ENCODE results near the gene NPTXR.

NPTXR gene

GRCh38 chr22:38802671-38803121, 41.1 kb downstream of the NPTXR start:
- no peak overlapping the region for H3K27ac ChIP-seq
- TF ChIP-seq CTCF (IDR thresholded peaks at IDR 0.05), result no peak
- H3K9me3 ChIP-seq, result no peaks in the 10 kb centered on the region
- no peak overlapping the region for H3K4me3 ChIP-seq (ENCODE audit: low read depth in 1 of 2, low read length in 1 of 2)
- no peaks in the 10 kb centered on the region for H3K36me3 ChIP-seq
- H3K27me3 ChIP-seq, result peaks cover 74% of the 10 kb centered on the region
- no peaks in the 10 kb centered on the region for H3K4me1 ChIP-seq (ENCODE audit: control insufficient read depth in 1 of 2, insufficient read depth in 1 of 2, low read depth in 1 of 2, low read length in 1 of 2)

GRCh38 chr22:38799265-38800002, 44.4 kb downstream of the NPTXR start:
- H3K4me3 ChIP-seq (ENCODE audit: low read depth in 1 of 2, low read length in 1 of 2), result no peak overlapping the region
- H3K27me3 ChIP-seq, result peaks cover 91% of the 10 kb centered on the region
- no peak overlapping the region for H3K27ac ChIP-seq

GRCh38 chr22:38798496-38798895, 45.3 kb downstream of the NPTXR start:
- H3K4me3 ChIP-seq (ENCODE audit: low read depth in 1 of 2, low read length in 1 of 2), result no peak overlapping the region
- peaks cover 7 to 8% of the 10 kb centered on the region in 2 experiments for H3K4me1 ChIP-seq (ENCODE audit: control insufficient read depth in 1 of 2, insufficient read depth in 1 of 2, low read depth in 1 of 2, low read length in 1 of 2)
- peaks cover 82% of the 10 kb centered on the region for H3K27me3 ChIP-seq
- H3K36me3 ChIP-seq, result no peaks in the 10 kb centered on the region
- H3K27ac ChIP-seq, result no peak overlapping the region
- H3K9me3 ChIP-seq, result no peaks in the 10 kb centered on the region
- TF ChIP-seq CTCF (IDR thresholded peaks at IDR 0.05), result no peak

More at GRCh38 chr22:38799265-38800002, 44.4 kb downstream of the NPTXR start:
- Histone ChIP-seq H3K36me3 (no peaks in the 10 kb centered on the region), H3K4me1 (ENCODE audit: control insufficient read depth in 1 of 2, insufficient read depth in 1 of 2, low read depth in 1 of 2, low read length in 1 of 2) (peaks cover 2% of the 10 kb centered on the region in 2 experiments), H3K9me3 (no peaks in the 10 kb centered on the region)
- no peak for TF ChIP-seq CTCF (IDR thresholded peaks at IDR 0.05)

- no peak overlapping the region for H3K27ac ChIP-seq
- no peaks in the 10 kb centered on the region for H3K36me3 ChIP-seq
- H3K27me3 ChIP-seq, result peaks cover 63% of the 10 kb centered on the region
- H3K4me1 ChIP-seq (ENCODE audit: control insufficient read depth in 1 of 2, insufficient read depth in 1 of 2, low read depth in 1 of 2, low read length in 1 of 2), result peaks cover 10 to 14% of the 10 kb centered on the region in 2 experiments
- H3K4me3 ChIP-seq (ENCODE audit: low read depth in 1 of 2, low read length in 1 of 2), result no peak overlapping the region
- TF ChIP-seq CTCF (IDR thresholded peaks at IDR 0.05), result no peak
- H3K9me3 ChIP-seq, result no peaks in the 10 kb centered on the region
These were observed 47.4 kb downstream of the NPTXR start for GRCh38 chr22:38796262-38796957.

GRCh38 chr22:38795569-38795968, 48.3 kb downstream of the NPTXR start:
- Histone ChIP-seq H3K9me3 (no peaks in the 10 kb centered on the region), H3K36me3 (peaks cover 2% of the 10 kb centered on the region), H3K27ac (no peak overlapping the region), H3K4me3 (ENCODE audit: low read depth in 1 of 2, low read length in 1 of 2) (no peak overlapping the region), H3K4me1 (ENCODE audit: control insufficient read depth in 1 of 2, insufficient read depth in 1 of 2, low read depth in 1 of 2, low read length in 1 of 2) (peaks cover 10 to 14% of the 10 kb centered on the region in 2 experiments), H3K27me3 (peaks cover 55% of the 10 kb centered on the region)
- TF ChIP-seq CTCF (IDR thresholded peaks at IDR 0.05), result no peak

All from neutrophil (primary cell).